22Rv1 (cell line): ENCODE measurements around the gene WWOX.

ENCODE experiments used
- ZFX ChIP-seq: fragments of 450-650 bp; IDR thresholded peaks from 2 replicates; pipeline ENCODE4 v1.6.1; 2017; ENCODE audit warnings: antibody characterized with exemption, borderline replicate concordance
- TF ChIP-seq, protein P1 (sequence below): fragments of 450-650 bp; IDR thresholded peaks from 2 replicates; pipeline ENCODE4 v1.5.1; 2017; ENCODE audit warnings: mild to moderate bottlenecking

DNA sequence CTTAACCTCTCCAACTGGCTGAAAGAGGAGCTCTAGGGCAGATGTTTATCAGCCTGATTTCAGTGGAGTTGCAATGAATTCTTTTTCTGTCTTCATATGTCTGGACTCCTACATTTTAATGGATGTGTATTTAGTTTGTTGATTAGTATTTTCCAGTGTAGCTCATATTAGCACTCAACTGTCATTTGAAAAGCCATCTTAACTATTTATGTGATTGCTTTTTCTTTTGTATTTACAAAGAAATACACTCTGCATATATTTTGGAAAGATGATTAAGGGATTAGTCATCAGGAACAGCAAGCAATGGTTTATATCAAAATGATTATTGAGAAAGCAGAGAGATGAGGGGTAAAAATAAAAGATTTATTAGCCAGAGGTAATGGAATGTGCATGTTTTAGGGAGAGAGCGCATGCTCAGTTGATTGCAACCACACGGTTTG, 71.1 kb downstream of the WWOX start:
- TF ChIP-seq, protein P1, sequence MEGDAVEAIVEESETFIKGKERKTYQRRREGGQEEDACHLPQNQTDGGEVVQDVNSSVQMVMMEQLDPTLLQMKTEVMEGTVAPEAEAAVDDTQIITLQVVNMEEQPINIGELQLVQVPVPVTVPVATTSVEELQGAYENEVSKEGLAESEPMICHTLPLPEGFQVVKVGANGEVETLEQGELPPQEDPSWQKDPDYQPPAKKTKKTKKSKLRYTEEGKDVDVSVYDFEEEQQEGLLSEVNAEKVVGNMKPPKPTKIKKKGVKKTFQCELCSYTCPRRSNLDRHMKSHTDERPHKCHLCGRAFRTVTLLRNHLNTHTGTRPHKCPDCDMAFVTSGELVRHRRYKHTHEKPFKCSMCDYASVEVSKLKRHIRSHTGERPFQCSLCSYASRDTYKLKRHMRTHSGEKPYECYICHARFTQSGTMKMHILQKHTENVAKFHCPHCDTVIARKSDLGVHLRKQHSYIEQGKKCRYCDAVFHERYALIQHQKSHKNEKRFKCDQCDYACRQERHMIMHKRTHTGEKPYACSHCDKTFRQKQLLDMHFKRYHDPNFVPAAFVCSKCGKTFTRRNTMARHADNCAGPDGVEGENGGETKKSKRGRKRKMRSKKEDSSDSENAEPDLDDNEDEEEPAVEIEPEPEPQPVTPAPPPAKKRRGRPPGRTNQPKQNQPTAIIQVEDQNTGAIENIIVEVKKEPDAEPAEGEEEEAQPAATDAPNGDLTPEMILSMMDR, result no peak
- TF ChIP-seq ZFX, result no peak
